SK-N-SH treated with all-trans-retinoic acid at 6 μM for 48 hours (cell line): ENCODE measurements around the gene TBRG1.

Experiments
- ATAC-seq: fragments of 200-7000 bp; cut with Tn5 transposase; 3 replicates; pipeline ENCODE4 v1.9.1; 2020; ENCODE audit warnings: mild to moderate bottlenecking, moderate library complexity
- ARNTL ChIP-seq: fragments of 450-650 bp; formaldehyde crosslinking; IDR thresholded peaks from 2 replicates; pipeline ENCODE4 v1.5.0; 2020; ENCODE audit warnings: low read depth, mild to moderate bottlenecking, moderate library complexity, borderline replicate concordance
- BACH2 ChIP-seq: fragments of 250-450 bp; sonication (Bioruptor Pico); IDR thresholded peaks from 2 replicates; pipeline ENCODE4 v1.9.0; 2021; ENCODE audit warnings: mild to moderate bottlenecking, borderline replicate concordance
- CSDC2 ChIP-seq: fragments of 250-450 bp; sonication (Bioruptor Pico); IDR thresholded peaks from 2 replicates; pipeline ENCODE4 v1.5.0; 2020; ENCODE audit warnings: mild to moderate bottlenecking, moderate library complexity
- CSRNP3 ChIP-seq: fragments of 250-450 bp; sonication (Bioruptor Pico); IDR thresholded peaks from 2 replicates; pipeline ENCODE4 v1.5.1; 2021; ENCODE audit warnings: mild to moderate bottlenecking, moderate library complexity
- ESRRG ChIP-seq: fragments of 250-450 bp; sonication (Bioruptor Pico); IDR thresholded peaks from 2 replicates; pipeline ENCODE4 v1.6.1; 2021; ENCODE audit warnings: mild to moderate bottlenecking
- GLIS3 ChIP-seq: fragments of 250-450 bp; sonication (Bioruptor Pico); IDR thresholded peaks from 2 replicates; pipeline ENCODE4 v1.5.0; 2020; ENCODE audit warnings: mild to moderate bottlenecking, moderate library complexity
- ISL1 ChIP-seq: fragments of 250-450 bp; sonication (Bioruptor Pico); IDR thresholded peaks from 2 replicates; pipeline ENCODE4 v2.1.2; 2022; ENCODE audit warnings: mild to moderate bottlenecking, moderate library complexity
- OSR1 ChIP-seq: fragments of 250-450 bp; sonication (Bioruptor Pico); IDR thresholded peaks from 2 replicates; pipeline ENCODE4 v1.8.0; 2022; ENCODE audit warnings: moderate library complexity, mild to moderate bottlenecking, inconsistent platforms
- PATZ1 ChIP-seq: fragments of 250-450 bp; sonication (Bioruptor Pico); IDR thresholded peaks from 2 replicates; pipeline ENCODE4 v1.8.0; 2020; ENCODE audit warnings: mild to moderate bottlenecking, moderate library complexity, borderline replicate concordance
- PPARA ChIP-seq: fragments of 250-450 bp; sonication (Bioruptor Pico); IDR thresholded peaks from 2 replicates; pipeline ENCODE4 v1.5.0; 2020; ENCODE audit warnings: mild to moderate bottlenecking, borderline replicate concordance
- RARB ChIP-seq: fragments of 250-450 bp; sonication (Bioruptor Pico); IDR thresholded peaks from 2 replicates; pipeline ENCODE4 v1.8.0; 2021; ENCODE audit warnings: mild to moderate bottlenecking, moderate library complexity
- SNAI2 ChIP-seq: fragments of 250-450 bp; sonication (Bioruptor Pico); IDR thresholded peaks from 2 replicates; pipeline ENCODE4 v1.5.0; 2020; ENCODE audit warnings: mild to moderate bottlenecking, moderate library complexity
- TCF4 ChIP-seq: fragments of 250-450 bp; sonication (Bioruptor Pico); IDR thresholded peaks from 2 replicates; pipeline ENCODE4 v1.8.0; 2021; ENCODE audit warnings: mild to moderate bottlenecking, moderate library complexity, borderline replicate concordance
- TOX ChIP-seq: fragments of 250-450 bp; sonication (Bioruptor Pico); IDR thresholded peaks from 2 replicates; pipeline ENCODE4 v1.8.0; 2021; ENCODE audit warnings: mild to moderate bottlenecking, moderate library complexity, borderline replicate concordance
- ZC3H10 ChIP-seq: fragments of 250-450 bp; sonication (Bioruptor Pico); IDR thresholded peaks from 2 replicates; pipeline ENCODE4 v1.5.1; 2021; ENCODE audit warnings: mild to moderate bottlenecking, moderate library complexity
- ZFP3 ChIP-seq: fragments of 250-450 bp; sonication (Bioruptor Pico); IDR thresholded peaks from 2 replicates; pipeline ENCODE4 v1.5.0; 2020; ENCODE audit warnings: mild to moderate bottlenecking, moderate library complexity
- ZFP30 ChIP-seq: fragments of 450-650 bp; formaldehyde crosslinking; IDR thresholded peaks from 2 replicates; pipeline ENCODE4 v1.5.0; 2022; ENCODE audit warnings: mild to moderate bottlenecking, moderate library complexity
- ZNF565 ChIP-seq: fragments of 450-650 bp; formaldehyde crosslinking; conservative IDR thresholded peaks from 2 replicates; pipeline ENCODE4 v1.5.0; 2020; ENCODE audit warnings: low read depth, mild to moderate bottlenecking, moderate library complexity
- ZNF70 ChIP-seq: fragments of 450-650 bp; formaldehyde crosslinking; IDR thresholded peaks from 2 replicates; pipeline ENCODE4 v1.5.0; 2020; ENCODE audit warnings: mild to moderate bottlenecking, moderate library complexity
- ZNF8 ChIP-seq: fragments of 450-650 bp; formaldehyde crosslinking; IDR thresholded peaks from 2 replicates; pipeline ENCODE4 v1.5.0; 2020; ENCODE audit warnings: mild to moderate bottlenecking, moderate library complexity
- TF ChIP-seq, protein P1 (sequence below): fragments of 250-450 bp; sonication (Bioruptor Pico); IDR thresholded peaks from 2 replicates; pipeline ENCODE4 v1.5.0; 2020; ENCODE audit warnings: mild to moderate bottlenecking, moderate library complexity

Gene TBRG1

GRCh38 chr11:124605719-124606118 is 16.9 kb upstream of the TBRG1 start:
- TF ChIP-seq ZC3H10 (CRISPR knock-in tag) (no peak), TCF4 (CRISPR knock-in tag) (no peak), CSRNP3 (CRISPR knock-in tag) (no peak), ESRRG (CRISPR knock-in tag) (no peak), TOX (CRISPR knock-in tag) (no peak), ISL1 (CRISPR knock-in tag) (no peak), ZFP30 (CRISPR knock-in tag) (no peak), GLIS3 (no peak), ARNTL (CRISPR knock-in tag) (no peak), OSR1 (CRISPR knock-in tag) (no peak), ZNF565 (CRISPR knock-in tag) (no peak), RARB (CRISPR knock-in tag) (no peak), PPARA (CRISPR knock-in tag) (no peak)
- TF ChIP-seq, protein P1, sequence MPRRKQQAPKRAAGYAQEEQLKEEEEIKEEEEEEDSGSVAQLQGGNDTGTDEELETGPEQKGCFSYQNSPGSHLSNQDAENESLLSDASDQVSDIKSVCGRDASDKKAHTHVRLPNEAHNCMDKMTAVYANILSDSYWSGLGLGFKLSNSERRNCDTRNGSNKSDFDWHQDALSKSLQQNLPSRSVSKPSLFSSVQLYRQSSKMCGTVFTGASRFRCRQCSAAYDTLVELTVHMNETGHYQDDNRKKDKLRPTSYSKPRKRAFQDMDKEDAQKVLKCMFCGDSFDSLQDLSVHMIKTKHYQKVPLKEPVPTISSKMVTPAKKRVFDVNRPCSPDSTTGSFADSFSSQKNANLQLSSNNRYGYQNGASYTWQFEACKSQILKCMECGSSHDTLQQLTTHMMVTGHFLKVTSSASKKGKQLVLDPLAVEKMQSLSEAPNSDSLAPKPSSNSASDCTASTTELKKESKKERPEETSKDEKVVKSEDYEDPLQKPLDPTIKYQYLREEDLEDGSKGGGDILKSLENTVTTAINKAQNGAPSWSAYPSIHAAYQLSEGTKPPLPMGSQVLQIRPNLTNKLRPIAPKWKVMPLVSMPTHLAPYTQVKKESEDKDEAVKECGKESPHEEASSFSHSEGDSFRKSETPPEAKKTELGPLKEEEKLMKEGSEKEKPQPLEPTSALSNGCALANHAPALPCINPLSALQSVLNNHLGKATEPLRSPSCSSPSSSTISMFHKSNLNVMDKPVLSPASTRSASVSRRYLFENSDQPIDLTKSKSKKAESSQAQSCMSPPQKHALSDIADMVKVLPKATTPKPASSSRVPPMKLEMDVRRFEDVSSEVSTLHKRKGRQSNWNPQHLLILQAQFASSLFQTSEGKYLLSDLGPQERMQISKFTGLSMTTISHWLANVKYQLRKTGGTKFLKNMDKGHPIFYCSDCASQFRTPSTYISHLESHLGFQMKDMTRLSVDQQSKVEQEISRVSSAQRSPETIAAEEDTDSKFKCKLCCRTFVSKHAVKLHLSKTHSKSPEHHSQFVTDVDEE (CRISPR knock-in tag), result no peak
- TF ChIP-seq, all 23 proteins: peak for 0
- no peak for ATAC-seq

DNA sequence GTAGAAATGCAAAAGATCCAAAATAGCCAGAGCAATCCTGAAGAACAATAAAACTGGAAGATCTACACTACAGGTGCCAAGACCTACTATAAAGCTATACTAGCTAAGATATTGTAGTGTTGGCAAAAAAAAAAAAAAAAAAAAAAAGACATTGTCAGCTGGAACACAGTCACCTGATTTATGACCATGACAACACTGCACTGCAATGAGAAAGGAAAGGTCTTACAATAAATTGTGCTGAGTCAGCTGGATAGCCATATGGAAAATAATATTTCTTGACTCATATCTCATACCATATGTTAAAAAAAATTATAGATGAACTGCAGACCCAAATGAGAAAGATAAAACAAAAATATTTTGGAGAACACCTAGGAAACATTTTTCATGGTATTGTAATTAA is 14.5 kb upstream of the TBRG1 start:
- TF ChIP-seq OSR1 (CRISPR knock-in tag), result no peak
- no peak for TF ChIP-seq ZNF565 (CRISPR knock-in tag)
- no peak for TF ChIP-seq GLIS3
- no peak for TF ChIP-seq BACH2
- no peak for TF ChIP-seq PATZ1 (CRISPR knock-in tag)
- TF ChIP-seq ZNF8 (CRISPR knock-in tag), result no peak
- TF ChIP-seq RARB (CRISPR knock-in tag), result no peak
- TF ChIP-seq CSRNP3 (CRISPR knock-in tag), result no peak
- no peak for TF ChIP-seq ZFP3
- no peak for TF ChIP-seq CSDC2 (CRISPR knock-in tag)
- TF ChIP-seq ISL1 (CRISPR knock-in tag), result no peak
- ATAC-seq, result no peak

DNA sequence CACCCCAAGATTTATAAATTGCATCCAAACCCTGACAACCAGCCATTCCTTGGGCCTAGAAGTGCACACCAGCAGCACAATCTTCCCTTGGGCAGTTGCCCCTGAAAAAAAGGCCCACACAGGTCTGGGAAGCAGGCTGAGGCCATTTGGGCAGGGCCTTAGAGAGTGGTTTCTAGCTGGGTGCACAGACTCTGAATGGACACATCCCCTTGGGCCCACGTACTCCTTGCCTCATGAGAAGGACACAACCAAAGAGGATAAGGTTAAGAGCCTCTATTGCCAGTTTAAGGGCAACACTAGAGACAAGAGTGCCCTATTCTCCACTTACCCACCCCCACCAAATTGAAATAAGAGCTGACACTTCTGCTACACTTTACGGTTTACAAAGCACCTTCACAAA is 12.4 kb upstream of the TBRG1 start:
- ATAC-seq, result no peak
- TF ChIP-seq TOX (CRISPR knock-in tag) (no peak), PPARA (CRISPR knock-in tag) (no peak), CSDC2 (CRISPR knock-in tag) (no peak), GLIS3 (no peak), ESRRG (CRISPR knock-in tag) (no peak), SNAI2 (CRISPR knock-in tag) (no peak), ZNF70 (CRISPR knock-in tag) (no peak), TCF4 (CRISPR knock-in tag) (no peak), ZFP30 (CRISPR knock-in tag) (no peak), RARB (CRISPR knock-in tag) (no peak), OSR1 (CRISPR knock-in tag) (no peak)

DNA sequence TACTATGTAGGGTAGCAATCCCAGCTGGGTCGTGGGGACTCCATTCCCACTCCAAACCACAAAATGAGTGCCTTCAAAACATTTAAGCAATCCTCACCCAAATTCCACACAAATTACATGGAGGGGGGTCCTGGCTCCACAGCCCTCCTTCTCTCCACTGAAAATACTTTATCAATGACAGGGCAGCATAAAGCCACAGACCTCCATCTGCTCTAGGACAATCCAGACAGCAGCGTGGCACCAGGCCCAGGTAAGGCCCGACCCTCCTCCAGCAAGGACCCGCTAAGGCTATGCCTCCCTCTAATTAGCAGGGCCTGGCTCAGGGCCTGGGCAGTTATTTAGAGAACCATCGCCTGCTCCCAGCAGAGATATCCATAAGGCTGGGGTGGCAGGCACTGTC is 11.6 kb upstream of the TBRG1 start, which contains the start of gene PANX3:
PANX3 (plus strand) TSS at position 365 of the 400 bp plus-strand sequence. CDS start 129 bp downstream, outside the sequence.
- no peak for ATAC-seq
- TF ChIP-seq TCF4 (CRISPR knock-in tag) (no peak), ZFP30 (CRISPR knock-in tag) (no peak), OSR1 (CRISPR knock-in tag) (no peak), CSRNP3 (CRISPR knock-in tag) (no peak), RARB (CRISPR knock-in tag) (no peak), ARNTL (CRISPR knock-in tag) (no peak), ZFP3 (no peak), ZNF565 (CRISPR knock-in tag) (no peak), SNAI2 (CRISPR knock-in tag) (no peak), PPARA (CRISPR knock-in tag) (no peak), ZC3H10 (CRISPR knock-in tag) (no peak), TOX (CRISPR knock-in tag) (no peak)
- TF ChIP-seq, protein P1 (CRISPR knock-in tag), result no peak
